Measurements from ENCODE around the gene IGSF3. TPM values are rescaled to one million over a fixed set of nuclear protein-coding genes. Genes with fewer than 3 reads are reported as not detected.
A peak's percentile ranks its signal among the peaks of the same experiment; 100 is the strongest.

IGSF3 gene
- polyA plus RNA-seq, 1 donor (not counting 4 experiments of a cell fraction or from before 2014, with no cell fraction given) = 47.4 TPM

DNA sequence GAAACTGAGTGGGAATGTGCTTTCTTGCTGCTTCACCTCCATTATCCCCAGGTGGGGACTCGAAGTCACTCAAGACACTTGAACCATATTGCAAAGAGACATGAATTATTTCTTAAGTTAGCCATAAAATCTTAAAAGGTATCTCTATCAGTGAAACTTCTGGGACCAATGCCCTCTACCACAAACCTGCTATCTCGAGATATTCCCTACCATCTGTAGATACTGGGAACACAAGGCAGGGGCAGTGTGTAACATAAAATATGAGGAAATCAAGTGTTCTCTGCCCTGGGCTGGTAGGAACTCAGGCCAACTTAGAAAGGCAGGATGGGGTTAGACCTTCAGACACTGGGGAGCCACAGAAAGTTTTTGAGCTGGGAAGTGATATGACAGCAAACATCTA lies 95.4 kb downstream of the IGSF3 start:
- H3K4me2 ChIP-seq (ENCODE audit: control insufficient read depth, extremely low read depth, insufficient read depth, low read depth, low read length) = no peak overlapping the region
- FAIRE-seq = no peak
- H3K79me2 ChIP-seq (ENCODE audit: control insufficient read depth, insufficient read depth, low read length) = peaks cover 21% of the 10 kb centered on the region
- no peak overlapping the region for H3K9ac ChIP-seq (ENCODE audit: control insufficient read depth, extremely low read depth, insufficient read depth, low read length)
- no peaks in the 10 kb centered on the region for H3K9me3 ChIP-seq (ENCODE audit: control insufficient read depth, low read depth, low read length)
- H3K27ac ChIP-seq (ENCODE audit: control insufficient read depth, insufficient read depth, low read length) = no peak overlapping the region
- no peak overlapping the region for H2AFZ ChIP-seq (ENCODE audit: control insufficient read depth, low read length)
- TF ChIP-seq EZH2 (IDR thresholded peaks at IDR 0.05; ENCODE audit: low read length) (no peak), CTCF (optimal IDR thresholded peaks at IDR 0.05 in 1 of 3, IDR thresholded peaks at IDR 0.05 in 1 of 3, conservative IDR thresholded peaks at IDR 0.05 in 1 of 3; ENCODE audit: extremely low read depth in 1 of 3, insufficient read depth in 2 of 3, low read length in 3 of 3) (no peak)
- H3K27me3 ChIP-seq (ENCODE audit: control insufficient read depth, extremely low read depth, insufficient read depth, low read length) = no peaks in the 10 kb centered on the region
- peaks cover 17% of the 10 kb centered on the region for H3K4me1 ChIP-seq (ENCODE audit: control insufficient read depth, extremely low read depth, insufficient read depth, low read length)
- H3K4me3 ChIP-seq (ENCODE audit: control insufficient read depth in 2 of 3, extremely low read depth in 1 of 3, insufficient read depth in 2 of 3, low read depth in 1 of 3, low read length in 3 of 3) = no peak overlapping the region
- no peak for DNase-seq (ENCODE audit: low read depth, low spot score)
- peaks cover 2% of the 10 kb centered on the region for H4K20me1 ChIP-seq (ENCODE audit: control insufficient read depth, extremely low read depth, insufficient read depth, low read length)
- H3K9me1 ChIP-seq (ENCODE audit: control insufficient read depth, extremely low read depth, insufficient read depth, low read length) = no peaks in the 10 kb centered on the region
- H3K36me3 ChIP-seq (ENCODE audit: control insufficient read depth in 2 of 2, extremely low read depth in 1 of 2, insufficient read depth in 2 of 2, low read length in 2 of 2) = peaks cover 4 to 9% of the 10 kb centered on the region in 2 experiments
- dilution Hi-C loops (cut with MboI; ENCODE audit: extremely low pct_ligation_motif_present, low sequenced_read_pairs) = no loop called here

- no peaks in the 10 kb centered on the region for H3K9me1 ChIP-seq (ENCODE audit: control insufficient read depth, extremely low read depth, insufficient read depth, low read length)
- peak overlapping the region; percentile 96 for H3K4me2 ChIP-seq (ENCODE audit: control insufficient read depth, extremely low read depth, insufficient read depth, low read depth, low read length)
- dilution Hi-C loops (cut with MboI; ENCODE audit: extremely low pct_ligation_motif_present, low sequenced_read_pairs) = no loop called here
- H3K27ac ChIP-seq (ENCODE audit: control insufficient read depth, insufficient read depth, low read length) = peak overlapping the region; percentile 87
- H3K9me3 ChIP-seq (ENCODE audit: control insufficient read depth, low read depth, low read length) = no peaks in the 10 kb centered on the region
- H3K79me2 ChIP-seq (ENCODE audit: control insufficient read depth, insufficient read depth, low read length) = peaks cover 24% of the 10 kb centered on the region
- peak overlapping the region; percentile 92 for H3K9ac ChIP-seq (ENCODE audit: control insufficient read depth, extremely low read depth, insufficient read depth, low read length)
- peaks cover 17% of the 10 kb centered on the region for H3K4me1 ChIP-seq (ENCODE audit: control insufficient read depth, extremely low read depth, insufficient read depth, low read length)
- peak overlapping the region; percentile 82 to 94 (median 83) for H3K4me3 ChIP-seq (ENCODE audit: control insufficient read depth in 2 of 3, extremely low read depth in 1 of 3, insufficient read depth in 2 of 3, low read depth in 1 of 3, low read length in 3 of 3)
- H4K20me1 ChIP-seq (ENCODE audit: control insufficient read depth, extremely low read depth, insufficient read depth, low read length) = peaks cover 2% of the 10 kb centered on the region
- H2AFZ ChIP-seq (ENCODE audit: control insufficient read depth, low read length) = peak overlapping the region; percentile 82
- FAIRE-seq = no peak
- TF ChIP-seq EZH2 (IDR thresholded peaks at IDR 0.05; ENCODE audit: low read length) (no peak), CTCF (optimal IDR thresholded peaks at IDR 0.05 in 1 of 3, IDR thresholded peaks at IDR 0.05 in 1 of 3, conservative IDR thresholded peaks at IDR 0.05 in 1 of 3; ENCODE audit: extremely low read depth in 1 of 3, insufficient read depth in 2 of 3, low read length in 3 of 3) (no peak)
- DNase-seq (ENCODE audit: low read depth, low spot score) = no peak
- H3K36me3 ChIP-seq (ENCODE audit: control insufficient read depth in 2 of 2, extremely low read depth in 1 of 2, insufficient read depth in 2 of 2, low read length in 2 of 2) = peaks cover 4 to 6% of the 10 kb centered on the region in 2 experiments
- no peaks in the 10 kb centered on the region for H3K27me3 ChIP-seq (ENCODE audit: control insufficient read depth, extremely low read depth, insufficient read depth, low read length)
Measured at GRCh38 chr1:116571215-116571919, 96.2 kb downstream of the IGSF3 start.

All from keratinocyte (primary cell).